GM19467 (cell line): ENCODE measurements around the gene FSHR.

ENCODE experiments used
- ATAC-seq: cut with Tn5 transposase; IDR thresholded peaks from one replicate; pipeline ENCODE4 v1.9.1; 2021; ENCODE audit warnings: mild to moderate bottlenecking, moderate library complexity; ENCODE audit not compliant: unreplicated experiment

Gene FSHR

DNA sequence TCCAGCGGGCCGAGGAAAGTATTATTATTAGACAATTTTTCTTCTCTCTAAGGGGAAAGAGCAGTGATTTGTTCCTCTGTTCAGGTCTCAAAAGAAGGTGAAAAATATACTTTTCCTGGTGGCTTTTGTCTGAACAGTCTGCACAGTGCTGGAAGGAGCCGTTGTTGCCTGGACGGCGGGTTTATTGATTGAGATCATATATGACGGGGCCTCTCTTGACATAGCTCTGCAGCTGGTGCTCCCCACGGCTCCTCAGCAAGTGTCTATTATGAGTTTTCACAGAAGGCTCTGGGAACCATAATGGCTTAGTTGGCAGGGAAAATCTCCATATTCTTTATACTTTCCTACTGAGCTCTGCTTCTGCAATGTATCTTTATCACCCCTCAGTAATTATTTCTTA is 42.9 kb downstream of the FSHR start:
- ATAC-seq: no peak

DNA sequence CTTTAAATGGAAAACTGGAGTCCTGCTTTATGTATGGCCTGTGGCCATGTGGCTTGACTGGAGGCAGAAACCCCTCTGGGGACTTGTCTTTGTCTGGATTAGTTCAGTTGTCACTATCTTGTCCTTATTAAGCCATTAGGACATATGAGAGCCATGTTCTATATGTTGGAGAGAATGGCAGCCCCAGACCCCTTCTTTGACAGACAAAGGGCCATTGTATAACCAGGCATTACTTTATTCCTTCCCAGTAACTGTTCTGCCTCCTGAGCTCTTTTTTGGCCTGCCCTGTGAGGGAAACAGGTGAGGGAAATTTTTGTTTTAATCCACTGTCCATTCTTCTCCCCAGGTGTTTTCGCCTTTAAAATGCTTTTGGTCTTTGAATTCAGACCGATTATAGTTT is 43.3 kb downstream of the FSHR start:
- ATAC-seq: no peak

DNA sequence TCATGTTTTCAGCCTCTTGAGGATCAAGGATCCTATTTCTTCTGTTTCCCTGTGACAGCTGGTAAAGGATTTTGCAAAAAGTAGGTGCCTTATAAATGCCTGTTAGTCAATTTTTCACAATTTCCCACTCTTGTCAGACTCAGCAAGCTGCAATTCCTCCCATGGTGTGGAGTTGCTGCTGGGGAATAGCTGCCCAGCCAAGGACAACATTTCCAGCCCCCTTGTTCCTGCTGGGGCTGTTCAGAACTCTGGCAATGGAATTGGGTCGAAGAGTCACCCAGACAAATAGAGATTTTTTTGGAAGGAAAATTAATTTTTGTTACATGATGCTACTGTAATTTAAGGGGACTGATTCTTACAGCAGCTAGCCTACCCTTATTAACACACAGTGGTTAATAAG is 43.7 kb downstream of the FSHR start:
- no peak for ATAC-seq

DNA sequence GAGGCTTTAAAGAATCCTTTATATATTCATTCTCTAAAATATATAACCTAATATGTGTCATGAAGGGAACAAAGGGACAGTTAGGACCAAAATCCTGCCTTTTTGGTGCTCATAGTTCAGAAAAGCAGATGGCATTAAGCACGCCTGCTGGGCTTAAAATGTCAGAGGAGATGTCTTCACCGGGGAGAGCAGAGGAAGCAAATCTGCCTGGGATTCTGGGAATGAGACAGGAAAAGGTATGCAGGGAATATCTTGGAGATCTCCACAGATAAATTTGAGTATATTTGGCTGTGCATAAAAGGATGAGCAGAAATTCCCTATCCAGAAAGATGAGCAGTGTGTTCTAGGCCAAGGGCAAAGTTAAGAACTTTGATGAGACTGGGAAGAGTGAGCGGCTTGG is 45.5 kb downstream of the FSHR start:
- ATAC-seq: no peak

DNA sequence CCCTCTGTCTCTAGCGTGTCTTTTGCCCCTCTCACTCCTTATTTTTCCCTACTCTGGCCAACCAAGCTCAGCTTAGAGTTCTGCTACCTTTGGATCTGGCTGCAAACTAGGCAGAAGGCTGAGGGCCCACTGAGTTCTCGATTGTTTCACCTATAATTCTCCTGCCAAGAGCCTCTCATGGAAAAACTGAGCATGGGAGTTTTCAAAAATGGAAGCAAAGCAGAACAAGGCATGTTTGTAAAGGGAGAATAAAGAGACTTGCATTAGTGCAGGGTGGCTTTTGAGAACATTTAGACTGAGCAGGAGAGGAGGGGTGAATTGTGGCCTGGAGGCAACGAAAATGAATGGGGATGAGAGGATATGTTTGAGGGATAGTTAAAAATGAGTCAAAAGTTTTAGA is 45.9 kb downstream of the FSHR start:
- no peak for ATAC-seq

DNA sequence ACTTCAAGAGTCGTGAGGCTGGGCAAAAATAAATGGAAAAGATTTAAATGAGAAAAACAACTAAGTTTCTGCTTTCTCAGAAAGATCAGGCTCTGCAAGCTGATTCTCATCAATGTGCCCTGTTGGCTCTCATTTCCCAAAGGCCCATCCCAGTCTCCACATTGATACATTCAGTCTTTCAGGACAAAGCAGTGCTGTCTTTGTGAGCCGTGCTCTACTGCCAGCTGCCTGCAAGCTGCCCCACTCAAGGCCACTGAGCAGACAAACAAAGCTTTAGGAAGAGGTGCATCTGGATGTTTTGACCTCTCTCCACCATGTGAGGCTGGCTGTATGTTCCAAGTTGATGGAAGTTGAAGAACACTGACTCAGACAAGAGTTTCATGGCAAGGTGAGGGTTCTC is 48.8 kb downstream of the FSHR start:
- ATAC-seq: no peak

DNA sequence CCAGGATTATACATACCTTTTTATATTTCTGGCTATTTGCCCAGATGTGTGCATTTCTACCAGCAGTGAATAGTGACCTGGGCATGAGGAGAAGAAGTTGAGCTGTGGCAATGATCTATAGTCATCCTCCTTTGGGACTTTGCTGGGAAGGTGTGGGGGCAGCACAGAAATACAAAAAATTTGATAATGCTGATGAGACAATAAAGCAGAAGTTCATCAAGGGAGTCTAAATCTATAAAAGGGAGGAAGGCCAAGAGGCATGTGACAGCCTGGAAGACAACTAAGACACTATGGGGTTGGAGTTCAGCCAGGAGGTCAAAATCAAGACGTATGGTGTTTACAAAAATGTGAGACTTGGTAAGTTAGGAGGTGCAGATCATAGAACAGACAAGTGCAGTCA is 52.2 kb downstream of the FSHR start:
- ATAC-seq: no peak

DNA sequence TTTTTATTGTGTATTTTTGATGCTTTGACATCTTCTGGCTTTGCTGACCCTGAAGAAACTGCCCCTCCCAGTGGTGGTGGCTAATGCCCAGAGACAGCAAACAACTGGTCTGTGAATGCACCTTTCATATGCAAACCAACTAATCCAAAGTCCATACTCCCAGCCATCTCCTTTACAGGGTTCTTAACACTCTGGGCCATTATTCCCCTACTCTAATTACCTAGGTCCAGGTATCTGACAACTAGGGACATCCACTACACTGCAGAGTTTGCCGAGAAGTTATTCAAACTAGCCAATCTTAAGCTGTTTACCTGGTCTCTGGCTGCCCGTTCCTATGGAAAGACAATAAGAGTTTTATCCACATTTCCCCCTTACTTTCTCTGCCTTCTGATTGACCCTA is 73.6 kb downstream of the FSHR start:
- ATAC-seq: no peak

DNA sequence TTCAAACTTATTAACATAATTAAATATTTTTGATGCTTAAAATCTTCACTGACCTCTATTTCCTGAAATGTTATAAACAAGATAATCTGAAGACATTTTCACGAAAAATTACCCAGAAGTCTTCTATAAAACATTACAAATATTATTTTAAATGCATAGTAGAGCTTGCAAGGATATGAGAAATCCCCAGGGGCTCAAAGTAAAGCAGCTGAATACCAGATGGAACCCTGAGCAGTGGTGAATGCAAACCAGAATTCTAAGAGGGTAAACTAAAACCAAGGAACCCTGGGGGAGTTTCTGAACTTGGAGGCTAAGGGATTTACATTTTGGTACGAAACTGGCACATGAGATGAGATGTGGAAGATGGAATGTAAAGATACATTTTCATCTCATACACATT is 83.6 kb downstream of the FSHR start:
- no peak for ATAC-seq

DNA sequence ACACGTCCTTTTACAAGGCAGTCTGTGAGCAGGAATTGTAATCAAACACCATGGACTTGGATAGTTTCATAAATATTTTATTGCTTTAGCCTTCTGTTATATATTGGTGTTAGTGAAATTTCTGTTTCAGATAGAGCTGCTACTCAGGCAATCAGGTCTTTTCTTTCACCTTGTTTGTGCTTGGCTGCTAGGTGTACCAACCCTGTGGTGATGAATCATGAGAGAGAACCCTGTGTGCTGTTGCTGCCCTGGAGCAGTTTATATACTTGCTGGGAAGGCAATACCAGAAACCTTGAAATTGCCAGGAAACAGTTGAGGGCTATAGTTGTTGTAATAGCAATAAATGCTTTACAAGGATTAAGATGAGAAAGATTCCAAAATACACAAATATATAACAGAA is 84.5 kb downstream of the FSHR start:
- no peak for ATAC-seq

DNA sequence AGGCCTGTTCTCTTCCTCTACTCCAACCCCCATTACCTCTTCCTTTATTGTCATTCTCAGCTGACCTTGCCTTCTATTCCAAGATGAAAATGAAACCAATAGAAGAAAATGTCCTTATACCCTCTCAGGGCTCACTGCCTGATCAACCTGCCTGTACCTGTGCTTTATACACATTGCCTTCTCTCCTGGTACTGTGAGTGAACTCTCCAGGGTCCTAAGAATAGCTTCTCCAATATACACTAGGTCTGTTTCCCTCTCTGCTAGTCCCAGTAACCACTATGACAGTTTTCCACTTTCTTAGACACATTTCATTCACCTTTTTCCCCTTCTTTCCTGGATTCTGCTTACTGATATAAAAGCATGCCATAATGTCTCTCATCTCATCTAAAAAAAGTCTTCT is 85.7 kb downstream of the FSHR start:
- no peak for ATAC-seq

DNA sequence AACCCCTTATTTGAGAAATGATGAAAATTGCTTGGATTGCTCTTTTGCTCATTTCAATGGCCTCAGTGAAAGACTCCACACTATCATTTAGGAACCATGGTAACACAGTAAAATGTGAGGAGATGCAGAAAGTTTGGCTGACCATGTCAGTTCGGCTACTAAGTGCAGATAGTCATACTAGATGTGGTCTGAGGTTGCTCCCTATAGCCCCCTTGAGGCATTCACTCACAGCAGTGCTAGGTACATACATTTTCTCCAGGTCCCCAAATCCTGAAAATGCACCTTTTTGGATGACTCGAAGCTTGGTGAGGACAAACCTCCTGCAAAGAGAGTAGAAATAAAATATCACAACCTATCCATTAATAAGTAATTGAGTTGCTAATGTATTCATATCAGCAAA is 86.3 kb downstream of the FSHR start:
- ATAC-seq: no peak

DNA sequence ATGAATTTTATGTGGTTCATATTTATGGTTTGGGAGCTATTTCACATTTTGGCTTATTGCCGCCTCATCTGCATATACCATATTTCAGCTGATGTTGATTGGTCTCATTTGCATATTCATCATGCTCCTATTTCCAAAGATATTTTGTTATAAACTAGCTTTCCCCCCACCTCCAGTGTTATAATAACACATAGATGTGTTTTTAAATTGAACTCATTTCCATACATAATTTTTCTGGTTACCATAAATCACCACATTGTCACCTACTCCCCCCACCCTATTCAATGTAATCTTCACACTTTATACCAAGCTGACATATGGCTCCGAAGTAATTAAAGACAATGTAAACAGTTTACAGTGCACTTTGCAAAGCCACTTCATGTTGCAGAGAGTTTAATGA is 101.2 kb downstream of the FSHR start:
- no peak for ATAC-seq

DNA sequence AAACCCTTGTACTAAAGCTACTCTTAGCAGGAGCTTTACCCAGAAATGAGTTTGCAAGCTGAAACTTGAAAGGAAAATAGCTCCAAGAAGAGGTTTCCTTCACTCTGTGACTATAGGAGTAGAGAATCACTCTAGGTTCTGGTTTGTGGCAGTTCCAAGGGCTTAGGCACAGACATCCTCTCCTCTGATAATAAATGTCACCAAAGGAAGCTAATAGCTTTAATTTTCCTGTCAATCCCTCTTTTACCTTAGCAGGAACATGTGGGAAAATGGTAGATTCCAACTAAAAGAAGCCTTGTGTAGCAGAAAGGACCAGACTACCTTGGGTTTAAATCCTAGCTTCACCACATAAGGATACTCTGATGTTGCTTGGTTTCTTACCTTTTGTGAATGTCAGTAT is 104.0 kb downstream of the FSHR start:
- ATAC-seq: no peak

DNA sequence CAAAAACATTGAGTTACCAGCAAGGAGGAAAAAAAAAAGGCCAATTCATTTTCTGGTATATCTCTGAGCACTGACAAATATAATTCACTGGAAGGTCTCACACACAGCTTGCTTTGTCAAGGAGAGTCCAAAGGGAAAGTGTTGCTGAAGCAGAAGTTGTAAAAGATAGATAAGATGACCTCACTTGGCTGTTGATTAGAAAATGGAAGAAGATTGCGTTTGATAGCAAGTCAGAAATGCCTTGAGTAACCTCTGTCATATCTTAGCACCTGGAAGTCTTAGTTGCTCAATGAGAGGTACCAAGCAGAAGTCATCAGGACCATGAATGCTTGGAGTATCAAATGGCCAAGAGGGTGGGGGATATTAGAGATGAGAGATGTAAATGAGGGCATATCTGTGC is 105.2 kb downstream of the FSHR start:
- ATAC-seq: no peak

DNA sequence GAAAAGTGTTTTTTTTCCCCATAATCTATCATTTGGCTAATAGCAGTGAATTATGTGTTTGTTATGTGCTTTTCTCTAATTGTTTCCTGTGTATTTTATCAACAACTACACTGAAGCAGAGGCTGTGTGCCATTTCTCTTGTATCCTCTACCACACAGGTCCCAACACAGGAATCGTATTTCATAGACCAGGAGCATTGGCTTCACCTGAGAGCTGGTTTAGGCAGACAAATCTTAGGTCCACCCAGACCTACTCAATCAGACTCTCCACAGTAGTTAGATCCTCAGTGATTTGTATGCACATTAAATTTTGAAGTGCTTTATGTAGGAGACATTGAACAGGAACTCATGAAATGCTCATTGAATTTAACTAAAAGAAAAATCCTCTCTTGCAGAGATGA is 109.2 kb downstream of the FSHR start:
- ATAC-seq: no peak

DNA sequence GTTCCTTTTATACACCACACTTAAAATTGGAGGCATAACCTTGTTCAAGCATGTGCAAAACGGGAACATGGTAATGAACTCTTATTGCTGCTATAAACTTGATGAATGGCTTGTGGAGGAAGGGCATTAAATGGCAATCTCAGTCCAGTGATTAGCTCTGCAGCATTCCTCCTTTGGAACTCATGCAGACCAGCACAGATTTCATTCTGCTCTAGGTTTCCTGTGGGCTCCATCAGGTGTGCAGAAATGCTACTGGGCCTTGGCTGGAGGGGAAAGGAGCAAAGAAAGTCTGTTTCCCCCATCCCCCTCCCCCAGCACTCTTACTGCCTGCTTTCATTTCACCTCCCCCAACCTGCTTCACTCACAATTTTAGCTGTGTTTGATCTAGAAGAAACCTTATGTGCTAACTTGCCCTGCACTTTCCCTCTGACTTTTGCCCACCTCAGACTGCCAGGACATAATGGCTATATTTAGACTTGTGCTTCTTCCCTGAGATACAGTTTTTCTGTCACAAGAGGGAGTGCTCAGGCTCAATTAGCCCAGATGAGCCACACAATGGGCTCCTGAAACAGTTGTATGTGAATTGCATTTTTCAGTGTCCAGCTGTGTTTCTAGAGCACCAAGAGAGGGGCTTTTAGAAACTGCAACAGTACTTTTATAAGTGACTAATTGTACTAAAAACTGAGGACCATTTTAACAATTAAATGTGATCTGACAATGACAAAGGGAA is 109.8 kb downstream of the FSHR start:
- ATAC-seq: peak; percentile 49

DNA sequence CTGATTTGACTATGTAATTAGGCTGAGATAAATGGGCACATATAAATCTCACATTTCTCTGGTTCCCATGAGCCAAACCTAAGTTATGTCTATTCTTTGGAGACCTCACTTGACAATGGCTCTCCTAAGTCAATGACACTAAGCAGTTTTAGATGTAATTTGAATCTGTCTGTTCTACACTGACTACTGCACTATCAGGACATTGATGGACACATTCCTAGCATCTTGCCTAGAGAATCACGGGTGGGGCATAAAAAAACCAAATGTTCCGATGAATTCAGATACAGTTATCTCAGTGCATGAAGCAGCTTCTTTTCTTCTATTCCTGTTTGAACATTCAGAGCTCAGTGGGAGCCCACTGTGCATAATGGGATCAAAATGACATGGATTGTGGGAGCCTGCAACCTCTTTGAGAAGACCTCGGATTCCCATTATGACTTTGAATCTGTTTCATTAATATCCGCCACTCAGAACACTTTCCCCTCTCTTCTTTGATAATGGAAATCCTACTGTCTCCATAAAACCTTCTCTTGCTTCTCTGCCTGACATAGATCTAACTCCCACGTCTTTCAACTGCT is 110.8 kb downstream of the FSHR start:
- no peak for ATAC-seq

DNA sequence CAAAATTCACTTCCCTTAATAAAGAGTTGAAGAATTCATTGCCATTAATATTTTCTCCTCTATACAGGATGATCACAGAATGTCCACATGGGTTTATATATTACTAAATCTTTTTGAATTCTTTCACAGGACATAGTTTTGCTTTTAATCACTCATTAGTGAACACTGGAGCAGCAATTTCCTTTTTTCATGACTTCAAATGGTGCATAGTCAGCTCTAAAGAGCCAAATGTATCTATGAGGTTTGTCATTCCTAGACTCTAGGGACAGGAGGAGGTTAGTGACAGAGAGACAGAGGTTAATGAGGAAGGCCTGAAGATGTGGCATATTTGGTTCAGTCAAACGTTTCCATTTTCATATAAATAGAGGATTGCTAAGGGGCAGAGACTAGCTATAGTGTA is 111.8 kb downstream of the FSHR start:
- ATAC-seq: no peak

DNA sequence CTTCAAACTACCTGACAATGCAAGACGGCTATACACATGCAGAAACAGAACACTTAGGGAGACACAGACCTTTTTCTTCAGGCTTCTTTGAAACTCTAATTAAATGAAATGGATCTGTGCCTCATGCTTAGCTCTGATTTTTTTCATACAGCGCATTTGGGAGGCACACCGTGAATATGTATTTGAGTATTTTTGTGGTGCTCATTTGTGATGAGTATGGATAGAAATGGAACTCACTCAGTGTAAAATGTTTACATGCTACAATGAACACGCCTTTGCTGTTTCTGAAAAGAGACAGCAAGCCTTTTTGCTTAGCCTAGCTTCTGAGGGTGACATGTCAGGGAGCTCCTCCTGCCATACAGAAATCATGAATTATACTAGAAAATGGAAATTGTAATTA is 113.3 kb downstream of the FSHR start:
- ATAC-seq: no peak

DNA sequence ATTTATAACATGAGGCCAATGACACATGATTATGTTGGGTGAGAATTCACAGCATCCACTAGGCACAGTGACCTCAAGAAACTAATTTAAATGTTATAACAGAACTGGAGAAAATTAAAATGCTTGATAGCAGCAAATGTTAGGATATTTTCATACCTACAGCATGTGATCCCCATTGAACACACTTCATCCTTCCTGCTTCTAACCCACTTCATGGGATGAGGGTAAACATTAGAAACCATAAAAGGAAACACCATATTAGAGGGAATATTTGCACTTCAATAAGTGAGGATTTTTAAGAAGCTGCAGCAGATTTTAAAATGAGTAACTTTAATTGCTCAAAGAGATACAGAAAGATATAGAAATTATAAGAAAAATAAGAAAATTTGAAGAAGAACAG is 117.1 kb downstream of the FSHR start:
- no peak for ATAC-seq

DNA sequence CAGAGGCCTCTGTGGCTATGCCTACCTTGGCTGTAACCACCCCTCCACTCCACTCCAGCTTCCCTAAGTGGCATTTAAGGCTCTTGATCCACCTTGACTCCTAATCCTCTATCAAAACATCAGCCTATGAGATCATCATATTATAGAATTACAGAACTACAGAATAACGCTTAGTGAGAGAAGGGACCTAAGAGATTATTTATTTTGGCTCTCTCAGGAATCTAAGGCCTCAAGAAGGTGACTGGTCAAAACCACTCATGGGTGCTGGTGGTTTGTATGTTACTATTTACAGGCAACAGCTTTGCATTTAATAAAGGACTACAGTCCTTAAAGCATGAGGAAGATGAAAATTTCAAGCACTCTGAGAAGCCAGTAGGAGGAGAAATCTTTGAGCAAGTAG is 118.8 kb downstream of the FSHR start:
- no peak for ATAC-seq
